ENCODE data around the gene AK3.
"Not testable (repeated sequence)": the region's sequence is repeated elsewhere in the genome, so short reads cannot be mapped to it uniquely, and the experiment has no call there.

AK3 gene

DNA sequence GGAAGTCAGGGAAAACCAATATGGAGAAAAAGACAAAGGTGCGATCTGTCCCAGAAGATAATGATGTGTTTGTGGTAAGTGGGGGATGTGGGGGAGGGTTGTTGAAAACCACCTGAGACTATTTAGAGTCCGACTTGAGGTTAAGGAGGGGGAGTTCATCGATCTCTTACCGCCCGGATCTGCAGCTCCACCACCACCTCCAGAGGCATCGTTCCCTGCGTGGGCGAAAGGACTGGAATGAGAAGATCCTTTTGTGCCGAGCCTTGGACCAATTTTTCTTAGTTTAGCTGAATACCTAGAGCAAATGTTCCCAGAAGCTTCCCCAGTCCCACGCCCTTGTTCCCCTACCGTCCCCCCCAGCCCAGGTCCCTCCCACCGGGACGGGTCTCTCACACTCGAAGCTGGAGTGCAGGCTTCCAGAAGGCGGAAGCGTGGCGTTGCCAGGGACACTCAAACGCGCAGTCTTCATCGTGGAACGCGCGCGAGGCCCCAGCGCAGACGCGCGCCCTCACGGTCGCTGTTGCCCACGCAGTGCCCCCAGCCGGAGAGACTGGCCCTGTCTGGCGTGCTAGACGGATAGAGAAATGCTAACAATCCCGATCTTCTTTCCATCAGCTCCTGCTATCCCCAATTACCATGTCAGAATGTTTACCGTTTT, 74.8 kb downstream of the AK3 start, which contains the start of gene SPATA6L:
SPATA6L (minus strand) TSS at position 439 of the 658 bp plus-strand sequence; CDS start at position 209, 230 bp downstream.
- peak in 1 of 2 donors; percentile 20 for DNase-seq (ENCODE audit: low read depth in 2 of 2)

GRCh38 chr9:4665357-4665756, 75.6 kb downstream of the AK3 start:
- DNase-seq (ENCODE audit: low read depth in 2 of 2), result no peak

GRCh38 chr9:4663956-4664355, 77.0 kb downstream of the AK3 start:
- no peak for DNase-seq (ENCODE audit: low read depth in 2 of 2)

DNA sequence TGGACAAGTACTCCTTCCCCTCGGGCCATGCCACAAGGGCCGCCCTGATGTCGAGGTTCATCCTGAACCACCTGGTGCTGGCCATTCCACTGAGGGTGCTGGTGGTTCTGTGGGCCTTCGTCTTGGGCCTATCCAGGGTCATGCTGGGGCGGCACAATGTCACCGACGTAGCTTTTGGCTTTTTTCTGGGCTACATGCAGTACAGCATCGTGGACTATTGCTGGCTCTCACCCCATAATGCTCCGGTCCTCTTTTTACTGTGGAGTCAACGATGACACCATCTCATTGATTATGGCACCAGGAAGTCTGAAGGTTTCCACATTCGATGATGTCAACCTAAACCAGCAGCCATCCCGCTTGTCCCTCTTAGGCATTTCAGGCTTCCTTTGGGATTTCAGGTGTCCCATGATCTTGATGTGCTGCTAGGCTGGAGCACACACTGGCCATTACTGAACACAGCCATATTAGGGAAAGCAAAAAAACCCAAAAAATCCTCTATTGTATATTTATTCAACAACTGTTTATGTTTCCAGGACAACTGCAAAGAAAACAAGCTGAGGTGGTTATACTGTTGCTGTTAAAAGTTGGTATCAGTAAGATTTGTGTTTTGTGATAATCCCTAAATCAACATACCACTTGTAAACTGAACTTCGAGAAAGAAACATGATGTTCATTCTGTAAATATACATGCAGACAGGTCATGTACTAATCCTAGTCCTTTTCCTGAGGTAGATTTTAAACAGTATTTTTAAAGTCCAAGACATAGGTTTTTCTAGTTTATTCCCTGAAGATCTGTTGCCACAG, 77.8 kb downstream of the AK3 start:
- no peak for DNase-seq (ENCODE audit: low read depth in 2 of 2)

- peak; percentile 60 to 68 for DNase-seq (ENCODE audit: low read depth in 2 of 2)
Observed at GRCh38 chr9:4662108-4662988, 78.7 kb downstream of the AK3 start, which contains the start of gene PLPP6. Gene PLPP6, plus strand, starts transcription at chr9:4662294. Its CDS starts 82 bp downstream, at chr9:4662376.

DNA sequence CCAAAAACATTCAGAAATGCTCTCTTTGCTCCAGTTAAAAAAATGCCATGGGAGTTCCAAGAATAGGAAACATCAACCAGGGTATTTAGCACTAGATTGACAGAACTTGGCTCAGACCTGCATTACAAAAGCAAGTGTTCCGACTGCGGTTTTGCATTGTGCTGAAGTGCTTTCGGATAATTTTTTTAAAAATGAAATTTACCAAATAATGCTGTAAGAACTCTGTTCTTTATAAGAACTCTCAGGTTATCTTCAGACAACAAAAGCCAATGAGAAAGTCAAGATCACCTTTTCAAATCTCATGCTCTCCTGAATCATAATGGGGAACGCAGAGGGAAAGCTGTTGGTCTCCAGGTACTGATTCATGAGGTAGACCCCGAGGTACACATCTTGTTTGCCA, 79.4 kb downstream of the AK3 start:
- DNase-seq (ENCODE audit: low read depth in 2 of 2), result no peak

- DNase-seq (ENCODE audit: low read depth in 2 of 2), result no peak
Observed at GRCh38 chr9:4661165-4661564, 79.8 kb downstream of the AK3 start.

- DNase-seq (ENCODE audit: low read depth in 2 of 2), result not testable (repeated sequence)
Observed at GRCh38 chr9:4660665-4661064, 80.3 kb downstream of the AK3 start.
